HEK293 (cell line): Measurements from ENCODE around the gene SYTL3.

Source experiments
- HOXD13 ChIP-seq: sonication (generic); formaldehyde crosslinking; IDR thresholded peaks from 2 replicates; pipeline ENCODE4 v1.8.0; 2022; ENCODE audit warnings: missing genetic modification reagents, borderline replicate concordance
- KLF17 ChIP-seq: fragments of 450-650 bp; formaldehyde crosslinking; IDR thresholded peaks from 2 replicates; pipeline ENCODE4 v1.5.1; 2016; ENCODE audit warnings: missing biosample characterization, missing genetic modification characterization
- OSR2 ChIP-seq: fragments of 450-650 bp; formaldehyde crosslinking; IDR thresholded peaks from 2 replicates; pipeline ENCODE4 v1.5.1; 2016; ENCODE audit warnings: missing biosample characterization, missing genetic modification characterization
- PATZ1 ChIP-seq: fragments of 450-650 bp; formaldehyde crosslinking; IDR thresholded peaks from 2 replicates; pipeline ENCODE4 v1.5.1; 2016; ENCODE audit warnings: missing biosample characterization, missing genetic modification characterization
- SCRT1 ChIP-seq: fragments of 450-650 bp; formaldehyde crosslinking; IDR thresholded peaks from 2 replicates; pipeline ENCODE4 v1.5.1; 2016; ENCODE audit warnings: missing biosample characterization, missing genetic modification characterization, borderline replicate concordance
- SETDB1 ChIP-seq: IDR thresholded peaks from one replicate; pipeline ENCODE4 v1.6.1; 2017; ENCODE audit warnings: mild to moderate bottlenecking, low read length, moderate library complexity, mixed read lengths; ENCODE audit not compliant: insufficient read length
- ZBTB21 ChIP-seq: fragments of 450-650 bp; formaldehyde crosslinking; IDR thresholded peaks from 2 replicates; pipeline ENCODE4 v1.5.1; 2017; ENCODE audit warnings: missing biosample characterization, missing genetic modification characterization
- ZBTB48 ChIP-seq: fragments of 450-650 bp; formaldehyde crosslinking; IDR thresholded peaks from 2 replicates; pipeline ENCODE4 v1.5.1; 2016; ENCODE audit warnings: missing biosample characterization, missing genetic modification characterization
- ZBTB6 ChIP-seq: fragments of 450-650 bp; formaldehyde crosslinking; IDR thresholded peaks from 2 replicates; pipeline ENCODE4 v1.5.1; 2017; ENCODE audit warnings: missing biosample characterization, missing genetic modification characterization
- ZFP69B ChIP-seq: fragments of 450-650 bp; formaldehyde crosslinking; IDR thresholded peaks from 2 replicates; pipeline ENCODE4 v1.5.1; 2016; ENCODE audit warnings: missing biosample characterization, missing genetic modification characterization
- ZNF202 ChIP-seq: fragments of 450-650 bp; formaldehyde crosslinking; IDR thresholded peaks from 2 replicates; pipeline ENCODE4 v1.5.1; 2016; ENCODE audit warnings: missing biosample characterization, missing genetic modification characterization, borderline replicate concordance
- ZNF23 ChIP-seq: fragments of 450-650 bp; formaldehyde crosslinking; IDR thresholded peaks from 2 replicates; pipeline ENCODE4 v1.5.1; 2016; ENCODE audit warnings: missing biosample characterization, missing genetic modification characterization, borderline replicate concordance
- ZNF239 ChIP-seq: fragments of 450-650 bp; formaldehyde crosslinking; IDR thresholded peaks from 2 replicates; pipeline ENCODE4 v1.5.1; 2016; ENCODE audit warnings: missing biosample characterization, missing genetic modification characterization
- ZNF280D ChIP-seq: fragments of 450-650 bp; formaldehyde crosslinking; IDR thresholded peaks from 2 replicates; pipeline ENCODE4 v1.5.1; 2016; ENCODE audit warnings: missing biosample characterization, missing genetic modification characterization
- ZNF37A ChIP-seq: fragments of 450-650 bp; IDR thresholded peaks from 2 replicates; pipeline ENCODE4 v1.5.1; 2018; ENCODE audit warnings: missing biosample characterization, missing genetic modification characterization
- ZNF391 ChIP-seq: fragments of 450-650 bp; formaldehyde crosslinking; IDR thresholded peaks from 2 replicates; pipeline ENCODE4 v1.5.1; 2016; ENCODE audit warnings: low read depth, missing biosample characterization, missing genetic modification characterization, borderline replicate concordance
- ZNF423 ChIP-seq: fragments of 450-650 bp; formaldehyde crosslinking; IDR thresholded peaks from 2 replicates; pipeline ENCODE4 v1.5.1; 2016; ENCODE audit warnings: missing biosample characterization, missing genetic modification characterization
- ZNF510 ChIP-seq: fragments of 450-650 bp; formaldehyde crosslinking; IDR thresholded peaks from 2 replicates; pipeline ENCODE4 v1.5.1; 2018; ENCODE audit warnings: mild to moderate bottlenecking, missing genetic modification characterization, missing biosample characterization; ENCODE audit not compliant: insufficient replicate concordance
- ZNF548 ChIP-seq: fragments of 450-650 bp; formaldehyde crosslinking; IDR thresholded peaks from 2 replicates; pipeline ENCODE4 v1.5.1; 2016; ENCODE audit warnings: missing biosample characterization, missing genetic modification characterization
- ZNF571 ChIP-seq: fragments of 450-650 bp; formaldehyde crosslinking; IDR thresholded peaks from 2 replicates; pipeline ENCODE4 v1.5.0; 2017; ENCODE audit warnings: missing biosample characterization, missing genetic modification characterization
- ZNF629 ChIP-seq: fragments of 450-650 bp; formaldehyde crosslinking; IDR thresholded peaks from 2 replicates; pipeline ENCODE4 v1.5.1; 2017; ENCODE audit warnings: missing biosample characterization, missing genetic modification characterization
- ZNF654 ChIP-seq: fragments of 450-650 bp; formaldehyde crosslinking; IDR thresholded peaks from 2 replicates; pipeline ENCODE4 v1.5.1; 2016; ENCODE audit warnings: low read depth, missing biosample characterization, missing genetic modification characterization
- ZNF677 ChIP-seq: fragments of 450-650 bp; IDR thresholded peaks from 2 replicates; pipeline ENCODE4 v1.5.0; 2018; ENCODE audit warnings: missing biosample characterization, mild to moderate bottlenecking, missing genetic modification characterization, moderate library complexity
- ZNF76 ChIP-seq: fragments of 450-650 bp; formaldehyde crosslinking; IDR thresholded peaks from 2 replicates; pipeline ENCODE4; 2016; ENCODE audit warnings: low read depth, missing biosample characterization, missing genetic modification characterization, borderline replicate concordance
- ZNF791 ChIP-seq: fragments of 450-650 bp; formaldehyde crosslinking; IDR thresholded peaks from 2 replicates; pipeline ENCODE4 v1.5.1; 2016; ENCODE audit warnings: missing biosample characterization, missing genetic modification characterization
- ZNF830 ChIP-seq: fragments of 450-650 bp; IDR thresholded peaks from 2 replicates; pipeline ENCODE4 v1.5.0; 2018; ENCODE audit warnings: missing biosample characterization, missing genetic modification characterization, low read depth, mild to moderate bottlenecking, moderate library complexity
- TF ChIP-seq, protein P1 (sequence below): fragments of 450-650 bp; formaldehyde crosslinking; IDR thresholded peaks from 2 replicates; pipeline ENCODE4 v1.5.1; 2017; ENCODE audit warnings: missing biosample characterization, missing genetic modification characterization
- TF ChIP-seq, protein P2 (sequence below): fragments of 450-650 bp; formaldehyde crosslinking; IDR thresholded peaks from 2 replicates; pipeline ENCODE4 v1.5.1; 2016; ENCODE audit warnings: missing biosample characterization, missing genetic modification characterization

SYTL3 gene

GRCh38 chr6:158703837-158704822 is 54.3 kb downstream of the SYTL3 start (continued):
- TF ChIP-seq ZNF677 (tag by site-specific recombination) (no peak), ZNF791 (tag by site-specific recombination) (no peak), ZNF37A (tag by site-specific recombination) (peak; percentile 59; the same call in 1 of the 2 replicates), ZNF629 (0 out of 2 replicates have a peak, but pooled peaks have one; percentile 44), ZNF76 (tag by site-specific recombination) (no peak), ZNF280D (tag by site-specific recombination) (no peak), OSR2 (tag by site-specific recombination) (no peak), ZBTB48 (tag by site-specific recombination) (peak; percentile 76; the same call in 1 of the 2 replicates), ZNF391 (tag by site-specific recombination) (peak; percentile 85; the same call in 1 of the 2 replicates), ZBTB6 (tag by site-specific recombination) (no peak), ZNF202 (tag by site-specific recombination) (no peak), ZNF23 (tag by site-specific recombination) (no peak), HOXD13 (CRISPR knock-in tag) (no peak), SETDB1 (no peak), ZNF548 (tag by site-specific recombination) (no peak), SCRT1 (tag by site-specific recombination) (no peak), ZNF423 (tag by site-specific recombination) (peak; percentile 87), ZNF239 (no peak), ZNF571 (tag by site-specific recombination) (no peak), ZNF510 (tag by site-specific recombination) (no peak), PATZ1 (tag by site-specific recombination) (peak; percentile 86), ZFP69B (tag by site-specific recombination) (0 out of 2 replicates have a peak, but pooled peaks have one; percentile 43), KLF17 (tag by site-specific recombination) (peak; percentile 94), ZNF830 (tag by site-specific recombination) (no peak), ZNF654 (tag by site-specific recombination) (peak; percentile 72), ZBTB21 (tag by site-specific recombination) (no peak)
- TF ChIP-seq, protein P1, sequence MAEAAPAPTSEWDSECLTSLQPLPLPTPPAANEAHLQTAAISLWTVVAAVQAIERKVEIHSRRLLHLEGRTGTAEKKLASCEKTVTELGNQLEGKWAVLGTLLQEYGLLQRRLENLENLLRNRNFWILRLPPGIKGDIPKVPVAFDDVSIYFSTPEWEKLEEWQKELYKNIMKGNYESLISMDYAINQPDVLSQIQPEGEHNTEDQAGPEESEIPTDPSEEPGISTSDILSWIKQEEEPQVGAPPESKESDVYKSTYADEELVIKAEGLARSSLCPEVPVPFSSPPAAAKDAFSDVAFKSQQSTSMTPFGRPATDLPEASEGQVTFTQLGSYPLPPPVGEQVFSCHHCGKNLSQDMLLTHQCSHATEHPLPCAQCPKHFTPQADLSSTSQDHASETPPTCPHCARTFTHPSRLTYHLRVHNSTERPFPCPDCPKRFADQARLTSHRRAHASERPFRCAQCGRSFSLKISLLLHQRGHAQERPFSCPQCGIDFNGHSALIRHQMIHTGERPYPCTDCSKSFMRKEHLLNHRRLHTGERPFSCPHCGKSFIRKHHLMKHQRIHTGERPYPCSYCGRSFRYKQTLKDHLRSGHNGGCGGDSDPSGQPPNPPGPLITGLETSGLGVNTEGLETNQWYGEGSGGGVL = no peak
- TF ChIP-seq, protein P2, sequence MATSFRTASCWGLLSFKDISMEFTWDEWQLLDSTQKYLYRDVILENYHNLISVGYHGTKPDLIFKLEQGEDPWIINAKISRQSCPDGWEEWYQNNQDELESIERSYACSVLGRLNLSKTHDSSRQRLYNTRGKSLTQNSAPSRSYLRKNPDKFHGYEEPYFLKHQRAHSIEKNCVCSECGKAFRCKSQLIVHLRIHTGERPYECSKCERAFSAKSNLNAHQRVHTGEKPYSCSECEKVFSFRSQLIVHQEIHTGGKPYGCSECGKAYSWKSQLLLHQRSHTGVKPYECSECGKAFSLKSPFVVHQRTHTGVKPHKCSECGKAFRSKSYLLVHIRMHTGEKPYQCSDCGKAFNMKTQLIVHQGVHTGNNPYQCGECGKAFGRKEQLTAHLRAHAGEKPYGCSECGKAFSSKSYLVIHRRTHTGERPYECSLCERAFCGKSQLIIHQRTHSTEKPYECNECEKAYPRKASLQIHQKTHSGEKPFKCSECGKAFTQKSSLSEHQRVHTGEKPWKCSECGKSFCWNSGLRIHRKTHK (tag by site-specific recombination) = no peak
